Astrocyte (in vitro differentiated cells and primary cell): ENCODE data around the gene KRT79. TPM values are rescaled to one million over a fixed set of nuclear protein-coding genes. Genes with fewer than 3 reads are reported as not detected.

ENCODE experiments used
- DNase-seq: peaks from one replicate; pipeline ENCODE4 v3.0.0-alpha.2; 2010; ENCODE audit warnings: low read depth
- FAIRE-seq: peaks from 2 replicates; lab custom pipeline; 2011; peaks lifted over from hg19 to GRCh38; lab: Jason Lieb, UNC
- H2AFZ ChIP-seq: 2 replicates; pipeline ENCODE4 v1.6.0; 2012; ENCODE audit warnings: low read depth, low read length, inconsistent platforms
- H3K27ac ChIP-seq: 2 replicates; pipeline ENCODE4 v1.5.1; 2011; ENCODE audit warnings: low read depth, low read length, inconsistent platforms
- H3K27me3 ChIP-seq: 2 replicates; pipeline ENCODE4 v1.6.0; 2011; ENCODE audit warnings: low read length, inconsistent platforms; ENCODE audit not compliant: insufficient read depth
- H3K36me3 ChIP-seq: 2 replicates; pipeline ENCODE4 v1.5.1; 2011; ENCODE audit warnings: low read length, inconsistent platforms; ENCODE audit not compliant: insufficient read depth
- H3K4me1 ChIP-seq: 2 replicates; pipeline ENCODE4 v1.5.1; 2011; ENCODE audit warnings: low read length, inconsistent platforms; ENCODE audit not compliant: insufficient read depth
- H3K4me2 ChIP-seq: 2 replicates; pipeline ENCODE4 v1.6.0; 2012; ENCODE audit warnings: low read length, inconsistent platforms
- H3K4me3 ChIP-seq: 2 replicates; pipeline ENCODE4 v1.5.1; 2011; ENCODE audit warnings: low read depth, mild to moderate bottlenecking, low read length, inconsistent platforms; ENCODE audit not compliant: insufficient read depth
- H3K79me2 ChIP-seq: 2 replicates; pipeline ENCODE4 v1.6.0; 2012; ENCODE audit warnings: mild to moderate bottlenecking, low read length, inconsistent platforms; ENCODE audit not compliant: insufficient read depth
- H3K9ac ChIP-seq: 2 replicates; pipeline ENCODE4 v1.6.0; 2012; ENCODE audit warnings: mild to moderate bottlenecking, low read length, inconsistent platforms
- H3K9me3 ChIP-seq: 2 replicates; pipeline ENCODE4 v1.5.1; 2012; ENCODE audit warnings: low read depth, mild to moderate bottlenecking, low read length, inconsistent platforms; ENCODE audit not compliant: insufficient read depth
- H4K20me1 ChIP-seq: 2 replicates; pipeline ENCODE4 v1.6.0; 2012; ENCODE audit warnings: low read length, inconsistent platforms; ENCODE audit not compliant: insufficient read depth
- H3K27ac Mint-ChIP-seq: one replicate; pipeline ENCODE4 v1.8.0; 2021; ENCODE audit warnings: mild to moderate bottlenecking, mixed read lengths; ENCODE audit not compliant: unreplicated experiment
- H3K27me3 Mint-ChIP-seq: one replicate; pipeline ENCODE4 v1.8.0; 2021; ENCODE audit warnings: low read depth, mixed read lengths; ENCODE audit not compliant: unreplicated experiment
- H3K36me3 Mint-ChIP-seq: one replicate; pipeline ENCODE4 v1.8.0; 2021; ENCODE audit warnings: low read depth, mixed read lengths; ENCODE audit not compliant: unreplicated experiment
- H3K4me1 Mint-ChIP-seq: one replicate; pipeline ENCODE4 v1.8.0; 2021; ENCODE audit warnings: low read depth, mixed read lengths; ENCODE audit not compliant: unreplicated experiment
- H3K4me3 Mint-ChIP-seq: one replicate; pipeline ENCODE4 v1.8.0; 2021; ENCODE audit warnings: mild to moderate bottlenecking, moderate library complexity, mixed read lengths; ENCODE audit not compliant: unreplicated experiment
- H3K9me3 Mint-ChIP-seq: one replicate; pipeline ENCODE4 v1.8.0; 2021; ENCODE audit warnings: mild to moderate bottlenecking, mixed read lengths; ENCODE audit not compliant: unreplicated experiment
- EZH2 ChIP-seq: IDR thresholded peaks from 2 replicates; pipeline ENCODE4 v1.6.1; 2012; ENCODE audit warnings: mild to moderate bottlenecking, low read length, inconsistent platforms; ENCODE audit not compliant: insufficient read depth
- total RNA-seq: library from RNA; stranded (reverse); gene quantifications from 2 replicates; pipeline ENCODE4 v1.2.1, GENCODE V29; 2021
- TF ChIP-seq, protein P1 (sequence below): IDR thresholded peaks from 2 replicates; pipeline ENCODE4 v1.5.1; 2011; ENCODE audit warnings: low read depth, mild to moderate bottlenecking, inconsistent platforms, low read length, moderate library complexity; ENCODE audit not compliant: insufficient read depth

Gene KRT79
- total RNA-seq, 1 donor from 2014 or later: 0.50 TPM

DNA sequence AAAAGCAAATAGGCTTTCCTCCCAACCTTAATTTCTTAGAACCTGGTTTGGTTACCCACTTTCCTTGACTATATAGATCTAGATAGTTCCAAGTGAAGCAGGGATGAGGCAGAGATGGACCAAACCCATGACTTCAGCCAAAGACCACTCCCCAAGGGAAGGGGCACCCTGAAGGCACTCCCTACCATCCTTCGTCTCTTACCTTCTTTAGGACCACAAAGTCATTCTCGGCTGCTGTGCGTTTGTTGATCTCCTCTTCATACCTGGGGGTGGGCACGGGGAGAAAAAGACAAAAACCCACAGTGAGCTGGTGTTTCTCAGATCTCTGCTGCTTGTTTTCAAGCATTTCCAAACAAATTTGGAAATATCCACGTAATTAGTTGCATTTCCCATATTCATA, 23.6 kb downstream of the KRT79 start:
- H3K9me3 Mint-ChIP-seq: no peaks in the 10 kb centered on the region
- TF ChIP-seq, protein P1, sequence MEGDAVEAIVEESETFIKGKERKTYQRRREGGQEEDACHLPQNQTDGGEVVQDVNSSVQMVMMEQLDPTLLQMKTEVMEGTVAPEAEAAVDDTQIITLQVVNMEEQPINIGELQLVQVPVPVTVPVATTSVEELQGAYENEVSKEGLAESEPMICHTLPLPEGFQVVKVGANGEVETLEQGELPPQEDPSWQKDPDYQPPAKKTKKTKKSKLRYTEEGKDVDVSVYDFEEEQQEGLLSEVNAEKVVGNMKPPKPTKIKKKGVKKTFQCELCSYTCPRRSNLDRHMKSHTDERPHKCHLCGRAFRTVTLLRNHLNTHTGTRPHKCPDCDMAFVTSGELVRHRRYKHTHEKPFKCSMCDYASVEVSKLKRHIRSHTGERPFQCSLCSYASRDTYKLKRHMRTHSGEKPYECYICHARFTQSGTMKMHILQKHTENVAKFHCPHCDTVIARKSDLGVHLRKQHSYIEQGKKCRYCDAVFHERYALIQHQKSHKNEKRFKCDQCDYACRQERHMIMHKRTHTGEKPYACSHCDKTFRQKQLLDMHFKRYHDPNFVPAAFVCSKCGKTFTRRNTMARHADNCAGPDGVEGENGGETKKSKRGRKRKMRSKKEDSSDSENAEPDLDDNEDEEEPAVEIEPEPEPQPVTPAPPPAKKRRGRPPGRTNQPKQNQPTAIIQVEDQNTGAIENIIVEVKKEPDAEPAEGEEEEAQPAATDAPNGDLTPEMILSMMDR: no peak
- TF ChIP-seq EZH2: no peak
- FAIRE-seq: no peak
- H3K27me3 Mint-ChIP-seq: peaks cover 66% of the 10 kb centered on the region
- Histone ChIP-seq H3K9me3 (no peaks in the 10 kb centered on the region), H3K27me3 (peaks cover 39% of the 10 kb centered on the region), H3K4me3 (no peak overlapping the region), H4K20me1 (no peaks in the 10 kb centered on the region), H2AFZ (no peak overlapping the region), H3K4me1 (no peaks in the 10 kb centered on the region), H3K36me3 (no peaks in the 10 kb centered on the region), H3K4me2 (no peak overlapping the region), H3K9ac (no peak overlapping the region), H3K27ac (no peak overlapping the region), H3K79me2 (no peaks in the 10 kb centered on the region)
- no peak overlapping the region for H3K4me3 Mint-ChIP-seq
- H3K4me1 Mint-ChIP-seq: peaks cover 2% of the 10 kb centered on the region
- no peak for DNase-seq
- peaks cover 4% of the 10 kb centered on the region for H3K36me3 Mint-ChIP-seq
- no peak overlapping the region for H3K27ac Mint-ChIP-seq

DNA sequence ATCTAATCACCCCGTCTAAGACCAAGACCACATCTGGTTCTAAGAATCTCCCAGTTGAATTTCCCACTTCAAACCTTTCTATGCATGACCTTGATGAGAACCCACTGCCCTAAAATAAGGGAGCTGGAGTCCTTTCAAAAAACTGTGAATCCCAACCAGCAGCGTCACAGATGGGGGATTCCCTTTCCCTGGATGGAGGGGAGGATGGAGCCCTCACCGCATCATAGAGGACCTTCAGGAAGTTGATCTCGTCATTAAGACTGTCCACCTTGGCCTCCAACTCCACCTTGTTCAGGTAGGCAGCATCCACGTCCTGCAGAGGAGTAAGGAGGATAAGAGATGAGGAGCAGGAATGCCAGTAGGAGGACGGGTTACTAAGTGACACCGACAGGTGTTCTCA, 24.9 kb downstream of the KRT79 start:
- Histone ChIP-seq H2AFZ (no peak overlapping the region), H3K4me3 (no peak overlapping the region), H3K4me2 (no peak overlapping the region), H3K9me3 (no peaks in the 10 kb centered on the region), H3K79me2 (no peaks in the 10 kb centered on the region), H4K20me1 (no peaks in the 10 kb centered on the region), H3K27me3 (peaks cover 43% of the 10 kb centered on the region), H3K36me3 (no peaks in the 10 kb centered on the region), H3K27ac (no peak overlapping the region), H3K9ac (no peak overlapping the region), H3K4me1 (no peaks in the 10 kb centered on the region)
- Mint-ChIP-seq H3K4me3 (no peak overlapping the region), H3K36me3 (no peaks in the 10 kb centered on the region), H3K27ac (no peak overlapping the region), H3K4me1 (no peaks in the 10 kb centered on the region), H3K27me3 (peaks cover 61% of the 10 kb centered on the region), H3K9me3 (no peaks in the 10 kb centered on the region)
- DNase-seq (no peak), FAIRE-seq (no peak)
- no peak for TF ChIP-seq EZH2
- TF ChIP-seq, protein P1: no peak

GRCh38 chr12:52808573-52809160, 25.4 kb downstream of the KRT79 start:
- Mint-ChIP-seq H3K36me3 (no peaks in the 10 kb centered on the region), H3K27me3 (peaks cover 61% of the 10 kb centered on the region), H3K27ac (no peak overlapping the region), H3K4me1 (no peaks in the 10 kb centered on the region), H3K4me3 (no peak overlapping the region), H3K9me3 (no peaks in the 10 kb centered on the region)
- Histone ChIP-seq H3K79me2 (no peaks in the 10 kb centered on the region), H3K36me3 (no peaks in the 10 kb centered on the region), H3K9ac (no peak overlapping the region), H3K27ac (no peak overlapping the region), H3K4me1 (no peaks in the 10 kb centered on the region), H3K4me2 (no peak overlapping the region), H3K27me3 (peaks cover 43% of the 10 kb centered on the region), H2AFZ (no peak overlapping the region), H3K9me3 (no peaks in the 10 kb centered on the region), H4K20me1 (no peaks in the 10 kb centered on the region), H3K4me3 (no peak overlapping the region)
- FAIRE-seq (no peak), DNase-seq (no peak)
- TF ChIP-seq EZH2: no peak
- TF ChIP-seq, protein P1: no peak
